Inflammatory macrophage (primary cell): Measurements from ENCODE around the gene XPOT.

Experiments
- DNase-seq, 2 donors: peaks; one replicate each; pipeline ENCODE4 v3.0.0-alpha.2; 2020 to 2022

XPOT gene

DNA sequence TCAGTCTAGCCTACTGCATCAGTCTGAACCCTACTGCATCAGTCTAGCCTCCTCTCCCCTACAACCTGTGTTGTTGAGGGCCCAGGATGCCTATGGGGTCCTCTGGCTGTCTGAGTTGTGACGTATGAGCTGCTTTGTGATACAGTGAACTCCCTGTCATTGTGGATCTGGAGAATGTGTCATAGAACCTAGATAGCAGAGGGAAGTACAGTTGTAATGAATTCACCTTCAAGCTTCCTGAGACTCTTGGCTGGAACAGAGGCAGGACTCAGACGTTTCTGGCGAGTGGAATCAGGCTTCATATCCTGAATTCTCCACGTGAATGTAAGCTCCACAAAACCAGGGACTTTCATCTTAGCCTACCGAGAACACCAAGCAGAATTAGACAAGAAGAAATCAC is 64.8 kb downstream of the XPOT start:
- DNase-seq: no peak

DNA sequence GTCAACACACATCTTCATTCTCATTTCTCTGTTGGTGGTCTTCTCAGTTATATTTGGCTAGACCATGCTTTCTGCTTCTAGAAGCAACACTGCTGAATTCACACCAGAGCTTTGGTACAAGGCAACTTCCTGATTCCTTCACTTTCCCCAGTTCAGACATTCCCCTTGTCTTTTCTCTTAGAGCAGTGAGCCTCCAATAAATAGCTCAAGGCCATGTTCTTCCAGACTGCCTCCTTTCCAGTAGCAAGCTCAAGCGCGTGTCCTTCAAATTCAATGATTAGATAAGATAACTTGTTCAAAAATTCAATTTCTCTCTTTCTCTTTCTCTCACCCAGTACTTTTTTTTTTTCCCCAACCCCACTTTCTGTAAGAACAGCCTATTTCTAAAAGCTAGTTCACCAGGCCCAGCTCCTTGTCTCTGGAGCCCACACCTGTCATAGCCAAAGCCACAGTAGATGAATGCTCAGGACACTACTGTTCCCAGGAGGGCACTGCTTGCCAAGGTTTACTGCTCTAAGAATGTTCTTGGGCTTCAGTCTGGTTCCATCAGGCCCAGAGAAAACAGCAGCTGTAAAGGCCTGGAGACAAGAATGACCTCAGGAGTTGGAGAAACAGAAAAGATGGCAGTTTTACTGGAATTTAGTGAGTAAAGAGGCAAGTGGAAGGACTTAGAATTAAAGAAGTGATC is 65.4 kb downstream of the XPOT start:
- no peak for DNase-seq

DNA sequence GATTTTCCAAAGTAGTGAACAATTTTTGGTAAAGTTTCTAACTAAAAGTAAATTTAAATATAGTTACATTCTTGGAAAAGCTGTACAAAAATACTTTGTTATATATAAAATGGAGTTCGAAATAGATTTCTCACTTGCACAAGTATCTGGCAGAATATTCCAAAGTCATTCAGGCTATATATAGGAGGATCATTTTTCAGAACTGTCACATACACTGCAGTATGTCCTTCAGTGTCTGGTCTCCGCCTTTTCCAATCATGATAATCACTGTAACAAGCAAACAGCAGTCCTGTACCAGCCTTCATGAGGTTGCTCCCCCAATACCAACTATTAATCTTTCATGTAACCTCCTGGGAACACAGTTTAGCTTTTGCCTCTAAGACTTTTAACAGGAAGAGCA is 66.3 kb downstream of the XPOT start:
- no peak for DNase-seq

DNA sequence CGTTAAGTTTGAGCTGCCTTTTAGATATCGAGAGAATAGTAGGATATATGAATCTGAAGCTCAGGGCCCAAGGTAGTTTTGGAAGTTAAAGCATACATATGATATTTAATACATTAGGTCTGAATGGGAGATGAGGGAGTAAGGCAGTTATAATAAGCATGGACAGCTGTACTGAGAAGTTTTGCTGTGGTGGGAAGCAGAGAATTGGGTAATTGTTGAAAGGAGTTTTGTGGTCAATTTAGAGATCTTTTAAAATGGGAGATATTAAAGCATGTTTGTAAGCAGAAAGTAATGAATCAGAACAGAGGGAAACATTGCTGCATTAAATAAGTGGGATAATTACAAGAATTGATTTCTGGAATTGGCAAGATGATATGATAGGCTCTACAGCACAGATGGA is 69.0 kb downstream of the XPOT start:
- no peak for DNase-seq

DNA sequence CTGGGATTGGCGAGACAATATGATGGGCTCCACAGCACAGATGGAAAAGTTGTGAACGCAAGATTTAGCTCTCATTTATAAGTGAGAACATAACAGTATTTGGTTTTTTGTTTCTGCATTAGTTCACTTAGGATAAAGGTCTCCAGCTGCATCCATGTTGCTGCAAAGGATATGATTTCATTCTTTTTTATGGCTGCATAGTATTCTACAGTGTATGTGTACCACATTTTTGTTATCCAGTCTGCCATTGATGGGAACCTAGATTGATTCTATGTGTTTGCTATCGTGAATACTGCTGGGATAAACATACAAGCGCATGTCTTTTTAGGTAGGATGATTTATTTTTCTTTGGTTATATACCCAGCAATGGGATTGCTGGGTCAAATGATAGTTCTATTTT is 71.3 kb downstream of the XPOT start:
- no peak for DNase-seq

DNA sequence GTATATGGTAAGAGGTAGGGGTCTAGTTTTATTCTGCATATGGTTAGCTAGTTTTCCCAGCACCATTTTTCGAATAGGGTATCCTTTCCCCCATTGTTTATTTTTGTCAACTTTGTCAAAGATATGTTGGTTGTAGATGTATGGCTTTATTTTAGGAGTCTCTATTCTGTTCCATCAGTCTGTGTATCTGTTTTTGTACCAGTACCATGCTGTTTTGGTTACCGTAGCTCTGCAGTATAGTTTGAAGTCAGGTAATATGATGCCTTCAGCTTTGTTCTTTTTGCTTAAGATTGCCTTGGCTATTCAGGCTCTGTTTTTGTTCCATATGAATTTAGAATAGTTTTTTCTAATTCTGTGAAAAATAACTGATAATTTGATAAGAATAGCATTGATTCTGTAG is 72.7 kb downstream of the XPOT start:
- no peak for DNase-seq

DNA sequence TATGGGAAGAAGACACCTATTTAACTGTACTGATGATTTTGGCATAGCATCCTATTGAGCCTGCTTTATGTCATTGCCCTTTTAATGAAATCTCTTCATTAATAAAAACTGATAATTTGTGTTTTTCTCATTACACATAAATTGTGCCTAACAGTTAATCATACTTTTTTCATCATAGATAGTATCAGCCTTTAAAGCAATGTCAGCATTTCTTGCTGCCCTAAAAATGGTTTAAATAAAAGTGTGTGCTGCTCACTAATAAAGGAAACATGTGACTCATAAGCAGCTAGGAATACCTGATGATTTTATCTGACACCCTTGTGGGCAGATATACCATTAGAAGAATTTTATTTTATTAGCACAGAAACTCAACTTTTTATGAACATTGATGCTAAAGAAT is 74.5 kb downstream of the XPOT start:
- DNase-seq: no peak

DNA sequence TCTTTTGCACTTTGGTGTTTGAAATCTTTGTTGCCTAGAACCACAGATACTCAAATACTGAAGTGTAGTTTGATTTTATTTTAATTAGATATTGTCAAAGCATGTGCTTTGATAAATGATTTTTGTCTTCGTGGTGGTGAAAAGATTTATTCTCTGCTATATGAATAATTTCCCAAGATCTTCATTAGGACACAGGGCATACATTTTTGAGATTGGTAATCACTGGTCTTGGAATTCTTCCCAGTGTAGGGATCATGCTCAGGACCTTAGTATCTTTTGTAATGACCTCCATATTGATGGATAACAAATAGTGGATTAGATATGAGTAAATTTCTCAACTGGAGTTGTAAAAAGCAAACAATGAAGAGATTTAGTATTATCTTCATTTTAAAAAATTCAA is 76.0 kb downstream of the XPOT start:
- DNase-seq: no peak

DNA sequence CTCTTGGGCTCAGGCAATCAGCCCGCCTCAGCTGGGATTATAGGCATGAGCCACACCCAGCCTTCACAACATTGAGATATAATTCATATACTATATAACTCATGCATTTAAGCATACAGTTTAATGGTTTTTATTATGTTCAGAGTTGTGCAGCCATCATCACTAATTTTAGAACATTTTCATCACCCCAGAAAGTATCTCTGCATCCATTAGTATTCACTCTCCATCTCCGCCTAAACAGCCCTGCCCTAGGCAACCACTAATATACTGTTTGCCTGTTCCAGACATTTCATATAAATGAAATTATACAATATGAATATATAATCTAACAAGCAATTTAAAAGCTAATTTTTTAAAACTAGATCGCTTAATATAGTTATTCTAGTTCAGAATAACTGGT is 82.5 kb downstream of the XPOT start:
- DNase-seq: no peak

DNA sequence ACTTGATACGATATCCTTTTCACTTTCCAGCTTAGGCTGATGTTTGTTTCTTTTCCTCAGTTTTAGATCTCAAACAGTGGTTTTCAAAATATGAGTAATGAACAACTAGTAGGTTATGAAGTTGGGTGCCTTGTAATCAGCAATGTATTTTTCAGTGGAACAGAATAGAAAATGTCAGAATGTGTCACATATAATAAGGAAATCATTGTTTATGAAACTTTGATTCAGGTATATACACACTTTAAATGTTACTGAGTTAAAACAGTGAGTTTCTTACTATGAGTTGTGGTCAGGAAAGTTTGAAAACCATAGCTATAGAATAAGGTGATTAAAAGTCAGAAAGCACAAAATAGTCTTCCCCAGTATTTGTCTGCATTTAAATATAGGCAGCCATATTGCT is 87.5 kb downstream of the XPOT start:
- DNase-seq: no peak

DNA sequence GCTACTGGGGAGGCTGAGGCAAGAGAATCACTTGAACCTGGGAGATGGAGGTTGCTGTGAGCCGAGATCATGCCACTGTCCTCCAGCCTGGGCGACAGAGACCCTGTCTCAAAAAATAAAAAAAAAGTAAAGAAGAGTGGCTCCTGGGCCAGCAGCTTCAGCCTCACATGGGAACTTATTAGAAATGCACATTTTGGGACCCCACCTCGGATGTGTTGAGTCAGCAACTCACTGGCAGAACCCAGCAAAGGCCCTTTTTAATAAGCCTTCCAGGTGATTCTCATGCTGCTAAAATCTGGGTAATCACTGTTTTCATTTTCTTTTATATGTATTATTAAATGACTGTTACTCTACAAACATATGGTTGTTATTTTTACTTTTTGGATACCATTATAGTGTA is 89.3 kb downstream of the XPOT start:
- no peak for DNase-seq

DNA sequence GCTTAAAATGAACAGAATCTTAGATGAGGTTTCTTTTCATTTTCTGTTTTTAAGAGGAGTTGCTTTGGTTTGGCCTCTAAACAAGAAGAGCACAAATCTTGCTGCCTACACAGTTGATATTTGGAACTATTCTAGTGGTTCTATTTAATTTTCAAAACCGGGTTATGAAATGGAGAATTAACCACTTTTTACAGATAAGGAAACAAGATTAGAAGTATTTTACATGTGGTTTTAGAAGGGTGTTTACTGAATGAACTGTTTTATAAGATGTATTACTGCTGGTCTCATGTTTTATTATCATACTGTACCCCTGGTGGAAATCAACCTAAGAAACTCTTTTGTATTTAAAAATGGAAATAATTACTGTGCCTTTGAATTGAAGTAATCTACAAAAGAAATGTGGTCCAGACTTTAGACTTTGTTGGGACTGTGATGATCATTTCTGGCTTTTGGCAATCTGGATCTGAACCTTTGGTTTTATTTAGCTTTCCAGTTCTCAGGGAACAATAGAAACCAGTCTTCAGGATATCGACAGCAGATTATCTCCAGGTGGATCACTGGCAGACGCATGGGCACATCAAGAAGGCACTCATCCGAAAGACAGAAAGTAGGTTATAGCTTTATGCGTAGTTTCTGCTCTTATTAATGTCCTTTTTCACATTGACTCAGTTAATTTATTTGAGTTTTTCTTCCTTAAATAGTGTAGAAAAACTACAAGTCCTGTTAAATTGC is 91.0 kb downstream of the XPOT start:
- no peak for DNase-seq

DNA sequence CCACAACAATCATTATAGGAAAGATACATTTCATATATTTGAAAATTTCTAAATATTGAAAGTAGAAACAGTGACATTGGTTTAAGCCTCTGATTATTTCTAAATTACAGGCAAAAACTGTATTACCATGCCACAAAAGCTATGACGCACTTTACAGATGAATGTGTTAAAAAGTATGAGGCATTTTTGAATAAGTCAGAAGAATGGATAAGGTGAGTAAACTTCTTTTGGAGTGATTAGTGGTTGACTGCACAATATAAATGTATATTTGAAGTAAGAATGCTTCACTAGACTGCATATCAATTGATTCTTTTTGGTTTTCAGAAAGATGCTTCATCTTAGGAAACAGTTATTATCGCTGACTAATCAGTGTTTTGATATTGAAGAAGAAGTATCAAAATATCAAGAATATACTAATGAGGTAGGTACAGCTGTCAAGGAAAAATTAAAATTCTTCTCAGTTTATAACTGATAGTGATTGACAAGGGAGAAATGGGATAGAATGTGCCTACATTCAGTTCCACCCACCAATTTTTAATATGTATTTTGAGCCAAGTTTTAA is 92.7 kb downstream of the XPOT start:
- no peak for DNase-seq

DNA sequence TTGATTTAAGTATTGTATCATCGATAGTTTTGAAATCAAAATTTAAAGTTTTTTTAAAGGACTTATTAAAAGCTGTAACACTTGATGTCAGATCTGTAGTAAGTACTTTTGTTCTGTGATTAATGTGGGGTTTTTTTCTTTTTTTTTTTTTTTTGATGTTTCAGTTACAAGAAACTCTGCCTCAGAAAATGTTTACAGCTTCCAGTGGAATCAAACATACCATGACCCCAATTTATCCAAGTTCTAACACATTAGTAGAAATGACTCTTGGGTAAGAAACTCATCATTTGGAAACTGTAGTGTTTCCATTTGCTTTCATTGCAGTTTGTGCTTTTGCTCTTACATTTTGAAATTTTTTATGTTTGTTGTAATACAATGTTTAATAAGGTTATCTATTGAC is 93.3 kb downstream of the XPOT start:
- DNase-seq: no peak

DNA sequence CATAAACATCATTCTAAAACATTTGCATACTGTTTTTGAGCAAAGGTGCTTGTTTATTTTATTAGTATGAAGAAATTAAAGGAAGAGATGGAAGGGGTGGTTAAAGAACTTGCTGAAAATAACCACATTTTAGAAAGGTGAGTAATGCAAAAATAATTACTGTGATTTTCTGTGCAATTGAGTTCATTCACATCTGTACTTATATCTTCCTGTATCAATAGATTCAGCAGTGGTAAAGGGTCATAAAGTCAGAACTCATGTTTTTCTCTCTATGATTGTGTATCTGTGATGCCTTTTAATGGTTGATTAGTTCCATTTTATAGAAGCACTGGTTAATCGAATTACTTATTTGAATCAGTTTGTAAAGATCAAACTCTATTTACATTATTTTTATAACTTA is 93.7 kb downstream of the XPOT start:
- no peak for DNase-seq

DNA sequence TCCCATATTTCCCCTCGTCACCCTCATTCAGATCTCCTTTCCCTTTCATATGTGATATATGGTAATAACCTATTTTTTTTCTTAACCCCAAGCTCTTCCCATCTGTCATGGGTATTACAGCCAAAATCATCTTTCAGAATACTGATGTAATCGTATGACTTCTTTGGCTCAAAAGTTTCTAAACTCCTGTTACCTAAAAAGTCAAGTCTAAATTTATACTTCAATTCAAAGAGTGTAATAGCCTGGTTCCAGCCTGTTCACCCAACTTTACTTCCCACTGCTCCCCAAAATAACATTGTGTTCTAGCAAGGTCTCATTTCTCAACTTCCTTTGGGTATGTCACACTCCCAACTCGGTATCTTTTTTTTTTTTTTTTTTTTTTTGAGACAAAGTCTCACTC is 96.2 kb downstream of the XPOT start:
- peak; percentile 83 to 88 for DNase-seq
